DND-41 (cell line): ENCODE results near the gene RPH3AL.

Experiments
- ATAC-seq: fragments of 200-7000 bp; cut with Tn5 transposase; 3 replicates; pipeline ENCODE4 v1.9.1; 2021; ENCODE audit warnings: low read depth; ENCODE audit not compliant: insufficient read depth
- DNase-seq: peaks from one replicate; pipeline ENCODE4 v3.0.0-alpha.2; 2020
- H2AFZ ChIP-seq: 2 replicates; pipeline ENCODE4 v1.6.0; 2012; ENCODE audit warnings: low read depth, low read length
- H3K27ac ChIP-seq: 2 replicates; pipeline ENCODE4 v1.5.1; 2012; ENCODE audit warnings: low read length, inconsistent platforms
- H3K27me3 ChIP-seq: fragments of 200-600 bp; sonication (generic); 2 replicates; pipeline ENCODE4 v1.6.0; 2012; ENCODE audit warnings: low read length, mild to moderate bottlenecking, inconsistent platforms; ENCODE audit not compliant: insufficient read depth, poor library complexity
- H3K36me3 ChIP-seq: 2 replicates; pipeline ENCODE4 v1.5.1; 2012; ENCODE audit warnings: low read length, inconsistent platforms; ENCODE audit not compliant: insufficient read depth
- H3K4me1 ChIP-seq: 2 replicates; pipeline ENCODE4 v1.5.1; 2012; ENCODE audit warnings: mild to moderate bottlenecking, low read length; ENCODE audit not compliant: insufficient read depth
- H3K4me2 ChIP-seq: 2 replicates; pipeline ENCODE4 v1.6.0; 2012; ENCODE audit warnings: mild to moderate bottlenecking, moderate library complexity, low read length, inconsistent platforms; ENCODE audit not compliant: insufficient read depth
- H3K4me3 ChIP-seq, 2 experiments: fragments of 200-600 bp in 1 of 2; shearing (Covaris generic) in 1 of 2; 2 replicates each; pipeline ENCODE4 v1.5.1; 2012 to 2016; ENCODE audit warnings: inconsistent platforms in 2 of 2, low read length in 2 of 2, mild to moderate bottlenecking in 2 of 2, low read depth in 1 of 2, moderate library complexity in 1 of 2
- H3K79me2 ChIP-seq: 2 replicates; pipeline ENCODE4 v1.6.0; 2012; ENCODE audit warnings: low read length, inconsistent platforms; ENCODE audit not compliant: insufficient read depth
- H3K9ac ChIP-seq: 2 replicates; pipeline ENCODE4 v1.6.0; 2012; ENCODE audit warnings: low read depth, mild to moderate bottlenecking, inconsistent platforms, low read length, moderate library complexity
- H3K9me3 ChIP-seq: 2 replicates; pipeline ENCODE4 v1.5.1; 2012; ENCODE audit warnings: low read length, moderate library complexity, mild to moderate bottlenecking, inconsistent platforms; ENCODE audit not compliant: insufficient read depth, severe bottlenecking
- H4K20me1 ChIP-seq: 2 replicates; pipeline ENCODE4 v1.6.0; 2012; ENCODE audit warnings: low read length; ENCODE audit not compliant: insufficient read depth
- CTCF ChIP-seq: IDR thresholded peaks from 2 replicates; pipeline ENCODE4 v1.5.1; 2012; ENCODE audit warnings: borderline replicate concordance, low read length, moderate library complexity, mild to moderate bottlenecking; ENCODE audit not compliant: poor library complexity, severe bottlenecking; ENCODE audit errors: extremely low read depth
- EZH2 ChIP-seq: IDR thresholded peaks from 3 replicates; pipeline ENCODE4 v1.6.1; 2012; ENCODE audit warnings: borderline replicate concordance, low read depth, mild to moderate bottlenecking, moderate library complexity, low read length, inconsistent platforms; ENCODE audit not compliant: severe bottlenecking

Gene RPH3AL

DNA sequence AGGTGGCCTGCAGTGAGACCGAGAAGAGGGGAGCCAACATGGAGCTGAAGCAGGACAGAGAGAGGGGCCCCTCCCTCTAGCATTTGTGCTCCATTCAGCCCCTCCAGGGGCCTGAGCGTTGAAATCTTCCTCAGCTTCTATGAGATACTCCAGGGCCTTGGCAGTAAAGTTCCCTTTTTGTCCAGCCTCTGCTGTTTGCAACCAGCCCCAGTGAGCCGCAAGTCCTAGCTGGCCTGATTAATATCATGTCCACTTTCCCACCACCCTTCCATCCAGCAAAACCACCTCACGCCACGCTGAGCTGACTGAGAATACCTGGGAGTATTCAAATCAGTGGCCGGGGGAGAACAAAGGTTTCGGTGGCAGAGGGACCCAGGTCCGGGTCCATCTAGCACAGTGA is 11.7 kb upstream of the RPH3AL start:
- Histone ChIP-seq H3K4me1 (no peaks in the 10 kb centered on the region), H3K4me3 (no peak overlapping the region), H3K4me2 (no peak overlapping the region), H3K27me3 (peaks cover 6% of the 10 kb centered on the region), H3K27ac (no peak overlapping the region), H3K9ac (no peak overlapping the region), H3K79me2 (no peaks in the 10 kb centered on the region), H4K20me1 (no peaks in the 10 kb centered on the region; the same call in 1 of the 2 replicates), H2AFZ (no peak overlapping the region), H3K36me3 (no peaks in the 10 kb centered on the region), H3K9me3 (no peaks in the 10 kb centered on the region)
- ATAC-seq (no peak), DNase-seq (no peak)
- TF ChIP-seq CTCF, result no peak
- no peak for TF ChIP-seq EZH2

DNA sequence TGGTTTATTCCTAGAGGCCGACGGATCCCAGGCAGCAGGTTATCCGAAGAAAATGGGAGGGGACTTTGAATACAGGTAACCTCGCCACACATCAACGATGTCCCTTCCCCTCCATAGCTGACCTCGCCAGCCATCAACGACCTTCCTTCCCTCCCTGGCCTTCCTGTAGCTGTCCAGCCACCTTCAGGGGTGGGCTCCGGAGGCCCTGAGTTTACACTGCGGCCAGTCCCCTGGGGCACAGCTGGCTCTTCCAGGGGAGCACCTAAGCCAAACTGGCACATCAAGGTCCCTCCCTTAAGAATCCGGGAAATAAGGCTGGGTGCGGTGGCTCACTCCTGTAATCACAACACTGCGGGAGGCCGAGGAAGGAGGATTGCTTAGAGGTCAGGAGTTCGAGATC is 10.1 kb upstream of the RPH3AL start:
- H2AFZ ChIP-seq, result no peak overlapping the region
- H4K20me1 ChIP-seq, result no peaks in the 10 kb centered on the region; the same call in none of the 2 replicates
- H3K27ac ChIP-seq, result no peak overlapping the region
- no peak for TF ChIP-seq CTCF
- TF ChIP-seq EZH2, result no peak
- H3K4me2 ChIP-seq, result no peak overlapping the region
- no peak overlapping the region for H3K4me3 ChIP-seq
- H3K9me3 ChIP-seq, result no peaks in the 10 kb centered on the region
- H3K36me3 ChIP-seq, result no peaks in the 10 kb centered on the region
- H3K27me3 ChIP-seq, result peaks cover 6% of the 10 kb centered on the region
- H3K4me1 ChIP-seq, result no peaks in the 10 kb centered on the region
- no peaks in the 10 kb centered on the region for H3K79me2 ChIP-seq
- no peak for DNase-seq
- ATAC-seq, result no peak
- H3K9ac ChIP-seq, result no peak overlapping the region

- ATAC-seq, result no peak
- Histone ChIP-seq H3K27me3 (peaks cover 6% of the 10 kb centered on the region), H3K79me2 (no peaks in the 10 kb centered on the region), H2AFZ (no peak overlapping the region), H3K9me3 (peaks cover 6% of the 10 kb centered on the region), H4K20me1 (no peaks in the 10 kb centered on the region; the same call in none of the 2 replicates), H3K4me1 (no peaks in the 10 kb centered on the region), H3K9ac (no peak overlapping the region), H3K36me3 (no peaks in the 10 kb centered on the region), H3K4me3 (no peak overlapping the region), H3K4me2 (no peak overlapping the region), H3K27ac (no peak overlapping the region)
- no peak for DNase-seq
- TF ChIP-seq CTCF, result no peak
- no peak for TF ChIP-seq EZH2
Observed at GRCh38 chr17:360092-360750, 7.6 kb upstream of the RPH3AL start.
